ENCODE measurements around the gene HOXC12. TPM values are rescaled to one million over a fixed set of nuclear protein-coding genes. Genes with fewer than 3 reads are reported as not detected.

HOXC12 gene
- total RNA-seq, 2 donors from 2014 or later: not detected

- no peak for DNase-seq (ENCODE audit: low spot score)
- H3K4me3 ChIP-seq: no peak overlapping the region
- H3K27ac ChIP-seq: no peak overlapping the region
- peaks cover 0 to 30% of the 10 kb centered on the region in 2 donors for H3K4me1 ChIP-seq
- H3K36me3 ChIP-seq: no peaks in the 10 kb centered on the region
- peaks cover 74 to 95% of the 10 kb centered on the region in 2 donors for H3K27me3 ChIP-seq
- TF ChIP-seq CTCF (IDR thresholded peaks at IDR 0.05): no peak
- H3K9me3 ChIP-seq: no peaks in the 10 kb centered on the region
Measured at GRCh38 chr12:53990311-53991076, 35.8 kb downstream of the HOXC12 start.

- H3K4me3 ChIP-seq: no peak overlapping the region
- DNase-seq (ENCODE audit: low spot score): no peak
- TF ChIP-seq CTCF (IDR thresholded peaks at IDR 0.05): no peak
- H3K27me3 ChIP-seq: peaks cover 74 to 92% of the 10 kb centered on the region in 2 donors
- H3K27ac ChIP-seq: no peak overlapping the region
- H3K36me3 ChIP-seq: no peaks in the 10 kb centered on the region
- H3K4me1 ChIP-seq: peaks cover 0 to 30% of the 10 kb centered on the region in 2 donors
- no peaks in the 10 kb centered on the region for H3K9me3 ChIP-seq
Measured at GRCh38 chr12:53991077-53991460, 36.4 kb downstream of the HOXC12 start.

- no peak for DNase-seq (ENCODE audit: low spot score)
- peaks cover 74 to 92% of the 10 kb centered on the region in 2 donors for H3K27me3 ChIP-seq
- no peaks in the 10 kb centered on the region for H3K9me3 ChIP-seq
- H3K27ac ChIP-seq: no peak overlapping the region
- TF ChIP-seq CTCF (IDR thresholded peaks at IDR 0.05): no peak
- peaks cover 0 to 28% of the 10 kb centered on the region in 2 donors for H3K4me1 ChIP-seq
- H3K4me3 ChIP-seq: no peak overlapping the region
- no peaks in the 10 kb centered on the region for H3K36me3 ChIP-seq
Measured at GRCh38 chr12:53992377-53992889, 37.7 kb downstream of the HOXC12 start.

- no peaks in the 10 kb centered on the region for H3K36me3 ChIP-seq
- no peaks in the 10 kb centered on the region for H3K9me3 ChIP-seq
- H3K27ac ChIP-seq: no peak overlapping the region
- DNase-seq (ENCODE audit: low spot score): no peak
- no peak overlapping the region for H3K4me3 ChIP-seq
- TF ChIP-seq CTCF (IDR thresholded peaks at IDR 0.05): no peak
- H3K27me3 ChIP-seq: peaks cover 69 to 93% of the 10 kb centered on the region in 2 donors
- H3K4me1 ChIP-seq: peaks cover 0 to 28% of the 10 kb centered on the region in 2 donors
Measured at GRCh38 chr12:53993162-53994008, 38.7 kb downstream of the HOXC12 start.

GRCh38 chr12:53994009-53994263 lies 39.2 kb downstream of the HOXC12 start:
- Histone ChIP-seq H3K4me3 (no peak overlapping the region), H3K27me3 (peaks cover 67 to 93% of the 10 kb centered on the region in 2 donors), H3K27ac (no peak overlapping the region), H3K4me1 (peaks cover 0 to 28% of the 10 kb centered on the region in 2 donors), H3K9me3 (no peaks in the 10 kb centered on the region), H3K36me3 (no peaks in the 10 kb centered on the region)
- no peak for TF ChIP-seq CTCF (IDR thresholded peaks at IDR 0.05)
- no peak for DNase-seq (ENCODE audit: low spot score)
